PFSK-1 (cell line): ENCODE data around the gene PHACTR3.

Source experiments
- FOXP2 ChIP-seq: optimal IDR thresholded peaks from 2 replicates; pipeline ENCODE3; 2011; ENCODE audit warnings: borderline replicate concordance, control low read depth, inconsistent platforms; ENCODE audit not compliant: insufficient read depth; ENCODE audit errors: extremely low read length, extremely low read depth
- POLR2AphosphoS5 ChIP-seq: IDR thresholded peaks from 2 replicates; pipeline ENCODE4 v1.6.1; 2012; ENCODE audit warnings: low read depth, mild to moderate bottlenecking, control low read depth, low read length, moderate library complexity
- REST ChIP-seq, 2 experiments: IDR thresholded peaks; 2 replicates each; pipeline versions ENCODE4 v1.6.1 to v1.8.0; 2011 to 2012; ENCODE audit warnings: low read depth in 2 of 2, low read length in 2 of 2, control low read depth in 1 of 2, inconsistent platforms in 1 of 2, mild to moderate bottlenecking in 1 of 2, moderate library complexity in 1 of 2; ENCODE audit not compliant: insufficient read depth in 1 of 2
- SIN3A ChIP-seq: IDR thresholded peaks from 2 replicates; pipeline ENCODE4 v1.6.1; 2012; ENCODE audit warnings: mild to moderate bottlenecking, low read length, moderate library complexity, borderline replicate concordance; ENCODE audit not compliant: insufficient read depth
- TAF1 ChIP-seq: IDR thresholded peaks from 2 replicates; pipeline ENCODE4 v1.6.1; 2012; ENCODE audit warnings: low read length, control low read depth, borderline replicate concordance; ENCODE audit not compliant: insufficient read depth

Gene PHACTR3

DNA sequence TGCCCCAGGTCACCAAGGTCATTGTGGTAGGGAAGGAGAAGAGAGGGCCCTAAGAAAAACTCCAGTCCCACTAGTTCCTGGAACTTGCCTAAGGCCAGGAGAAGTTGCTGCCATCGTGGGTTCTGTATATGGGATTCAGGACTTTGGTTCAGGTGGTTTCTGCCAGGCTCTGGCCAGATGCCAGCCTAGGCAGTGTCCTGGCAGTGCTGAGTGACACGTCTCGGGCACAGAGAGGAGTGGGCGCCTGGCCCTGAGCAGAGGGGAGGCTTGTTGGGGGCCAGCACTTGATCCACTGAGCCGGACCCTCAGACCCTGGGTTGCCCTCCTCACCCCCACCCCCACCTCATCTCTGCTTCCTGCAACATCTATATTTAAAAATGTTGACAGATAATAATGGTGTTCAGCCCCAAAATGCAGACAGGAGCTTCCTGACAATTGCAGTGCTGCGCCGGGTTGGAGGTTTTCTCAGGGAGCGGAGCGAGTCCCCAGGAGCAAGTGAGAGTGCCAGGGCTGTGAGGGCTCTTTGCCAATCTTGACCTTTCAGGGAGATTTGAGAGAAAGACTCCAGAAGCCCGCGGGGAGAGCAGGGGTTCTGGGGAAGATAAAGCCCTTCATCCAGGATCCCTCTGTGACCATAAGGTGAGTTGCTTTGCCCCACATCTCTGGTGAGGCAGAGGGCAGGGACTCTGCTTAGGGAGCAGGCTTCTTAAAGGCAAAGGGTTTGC is 71.9 kb downstream of the PHACTR3 start:
- TF ChIP-seq POLR2AphosphoS5, result no peak
- TF ChIP-seq TAF1, result no peak
- no peak for TF ChIP-seq SIN3A
- no peak for TF ChIP-seq REST (IDR thresholded peaks at IDR 0.05; ENCODE audit: insufficient read depth in 1 of 2, low read depth in 2 of 2, low read length in 2 of 2)
- TF ChIP-seq FOXP2, result no peak

GRCh38 chr20:59676851-59677182 is 72.5 kb downstream of the PHACTR3 start:
- TF ChIP-seq TAF1, result no peak
- TF ChIP-seq POLR2AphosphoS5, result no peak
- TF ChIP-seq REST (IDR thresholded peaks at IDR 0.05; ENCODE audit: insufficient read depth in 1 of 2, low read depth in 2 of 2, low read length in 2 of 2), result no peak
- TF ChIP-seq FOXP2, result no peak
- no peak for TF ChIP-seq SIN3A

- TF ChIP-seq FOXP2, result no peak
- TF ChIP-seq SIN3A, result no peak
- no peak for TF ChIP-seq TAF1
- TF ChIP-seq REST (IDR thresholded peaks at IDR 0.05; ENCODE audit: insufficient read depth in 1 of 2, low read depth in 2 of 2, low read length in 2 of 2), result no peak
Observed at GRCh38 chr20:59677586-59677985, 73.2 kb downstream of the PHACTR3 start.

DNA sequence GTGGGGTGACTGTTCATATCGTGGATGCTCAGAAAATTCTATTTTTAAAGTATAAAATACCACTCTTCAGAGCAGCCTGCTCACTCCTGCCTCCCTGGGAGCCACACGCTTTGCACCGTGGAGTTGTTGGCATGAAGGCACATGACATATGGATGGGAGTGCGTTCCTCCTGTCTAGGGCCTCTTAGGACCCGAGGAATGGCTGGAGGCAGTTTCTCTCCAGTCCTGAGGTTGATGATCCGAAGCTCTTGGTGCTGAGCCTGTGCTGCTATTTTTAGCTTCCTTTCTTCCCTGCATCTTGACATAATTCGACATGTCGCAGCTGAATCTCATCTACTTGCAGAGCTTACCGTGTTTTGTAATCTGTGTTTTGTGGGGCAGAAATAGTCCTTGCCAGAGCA is 73.9 kb downstream of the PHACTR3 start:
- TF ChIP-seq TAF1, result no peak

DNA sequence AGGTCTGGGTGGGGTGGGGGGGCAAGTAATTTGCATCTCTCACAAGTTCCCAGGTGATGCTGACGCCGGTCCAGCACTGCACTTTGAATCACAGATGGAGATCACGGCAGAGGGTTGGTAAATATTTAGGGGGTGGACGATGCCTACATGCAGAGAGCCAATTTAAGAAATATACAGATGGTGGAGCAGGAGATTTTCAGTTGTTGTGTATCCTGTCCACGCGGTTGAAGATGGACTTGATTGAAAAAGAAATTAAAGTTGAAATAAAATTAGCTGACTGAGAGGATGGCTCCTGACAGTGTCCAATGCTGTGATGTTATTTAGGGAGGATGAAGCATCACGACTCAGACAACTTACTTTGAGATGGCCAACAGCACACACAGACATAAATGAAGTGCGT is 74.6 kb downstream of the PHACTR3 start:
- no peak for TF ChIP-seq REST (IDR thresholded peaks at IDR 0.05; ENCODE audit: insufficient read depth in 1 of 2, low read depth in 2 of 2, low read length in 2 of 2)
- no peak for TF ChIP-seq TAF1
- TF ChIP-seq FOXP2, result no peak
- TF ChIP-seq POLR2AphosphoS5, result no peak
- TF ChIP-seq SIN3A, result no peak
